ENCODE results near the gene SMPDL3B.

Gene SMPDL3B

DNA sequence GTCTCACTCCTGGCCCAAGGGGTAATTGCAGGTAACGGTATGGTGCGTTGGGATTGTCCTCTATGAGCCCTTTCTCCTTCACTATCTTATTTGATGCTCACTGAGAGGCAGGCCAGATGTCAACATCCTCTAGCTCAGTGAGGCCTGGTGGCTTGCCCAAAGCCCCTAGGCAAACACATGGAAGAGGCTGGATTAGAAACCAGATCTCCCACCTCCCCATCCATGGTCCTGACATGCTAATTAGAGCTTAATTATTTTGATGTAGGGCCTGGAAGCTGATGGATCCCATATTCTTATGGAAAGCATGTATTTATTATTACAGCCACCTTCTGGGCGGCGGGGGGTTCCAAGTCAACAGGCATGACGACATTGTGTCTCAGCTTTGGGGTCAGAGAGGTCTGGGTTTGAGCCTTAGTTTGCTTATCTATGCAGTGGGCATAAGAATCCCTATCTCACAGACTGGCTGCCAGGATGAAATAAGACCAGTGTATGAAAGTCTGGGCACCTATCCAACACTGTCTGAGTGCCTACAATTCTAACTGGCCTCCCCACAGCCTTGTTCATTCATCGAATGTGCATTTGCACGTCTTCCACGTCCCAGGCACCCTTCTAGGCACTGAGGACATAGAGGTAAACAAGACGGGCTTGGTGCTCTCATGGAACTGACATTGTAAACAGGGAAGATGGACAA lies 6.2 kb downstream of the SMPDL3B start:
- no peak for DNase-seq

DNA sequence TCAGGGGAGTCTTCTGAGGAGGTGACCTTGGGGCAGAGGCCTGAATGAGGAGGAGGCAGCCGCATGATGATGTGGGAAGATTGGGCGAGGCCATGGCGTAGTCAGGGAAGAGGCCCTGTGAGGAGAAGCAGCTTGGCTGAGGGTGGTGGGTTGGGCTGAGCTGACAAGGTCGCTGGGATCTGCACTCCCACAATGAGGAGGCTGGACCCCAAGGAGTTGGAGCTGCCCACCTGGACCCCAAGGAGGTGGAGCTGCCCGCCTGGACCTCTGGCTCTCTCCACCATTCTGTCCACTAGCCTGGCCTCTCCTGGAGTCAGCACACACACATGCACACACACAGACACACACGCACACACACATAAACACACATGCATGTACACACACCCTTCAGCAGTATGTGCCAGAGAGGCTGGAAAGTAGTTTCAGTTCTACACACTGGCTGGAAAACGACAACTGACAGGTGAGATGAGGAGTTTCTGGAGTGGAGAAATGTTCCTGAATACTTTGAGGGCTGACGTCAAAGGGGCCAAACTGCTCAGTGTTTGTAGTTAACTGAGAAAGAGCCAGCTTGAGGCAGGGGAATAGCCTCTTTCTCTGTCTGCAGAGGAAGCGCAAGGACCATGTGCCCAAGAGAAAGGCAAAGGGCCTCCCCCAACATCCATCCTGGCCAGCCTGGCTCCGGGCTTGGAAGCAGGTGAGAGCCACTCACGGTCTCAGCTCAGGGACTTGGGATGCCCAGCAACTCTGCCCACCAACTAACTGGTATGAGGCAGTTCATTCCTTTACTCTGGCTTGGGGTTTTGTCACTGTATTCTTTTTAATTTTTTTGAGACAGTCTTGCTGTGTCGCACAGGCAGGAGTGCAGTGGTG lies 7.1 kb downstream of the SMPDL3B start:
- no peak for DNase-seq

DNA sequence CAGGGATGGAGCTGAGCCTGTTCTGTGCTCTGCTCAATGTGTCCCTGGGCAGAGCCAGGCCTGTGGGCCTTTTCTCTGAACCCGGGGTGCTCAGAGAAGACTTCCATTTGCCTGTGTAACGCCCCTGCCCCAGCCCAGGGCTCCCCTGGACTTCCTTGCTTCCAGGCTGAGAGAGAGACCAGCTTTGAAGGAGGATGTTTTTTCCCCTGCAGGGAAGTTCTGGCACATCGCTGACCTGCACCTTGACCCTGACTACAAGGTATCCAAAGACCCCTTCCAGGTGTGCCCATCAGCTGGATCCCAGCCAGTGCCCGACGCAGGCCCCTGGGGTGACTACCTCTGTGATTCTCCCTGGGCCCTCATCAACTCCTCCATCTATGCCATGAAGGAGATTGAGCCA lies 10.2 kb downstream of the SMPDL3B start:
- DNase-seq, result no peak

DNA sequence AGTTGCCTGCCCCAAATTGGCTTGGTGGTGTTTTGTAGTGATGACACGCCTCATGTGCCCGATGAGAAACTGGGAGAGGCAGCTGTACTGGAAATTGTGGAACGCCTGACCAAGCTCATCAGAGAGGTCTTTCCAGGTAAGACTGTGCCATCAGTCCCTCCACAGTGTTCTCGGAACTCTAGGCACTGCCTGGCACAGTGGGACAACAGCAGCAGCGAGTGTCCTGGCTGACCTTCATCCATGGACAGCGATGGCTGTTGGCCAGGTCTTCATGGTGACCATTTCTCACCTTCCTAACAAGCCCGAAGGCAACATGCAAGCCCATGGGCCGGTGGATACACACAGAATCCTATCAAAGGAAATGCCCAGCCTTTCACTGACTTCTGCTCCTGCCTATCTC lies 14.2 kb downstream of the SMPDL3B start:
- no peak for DNase-seq

DNA sequence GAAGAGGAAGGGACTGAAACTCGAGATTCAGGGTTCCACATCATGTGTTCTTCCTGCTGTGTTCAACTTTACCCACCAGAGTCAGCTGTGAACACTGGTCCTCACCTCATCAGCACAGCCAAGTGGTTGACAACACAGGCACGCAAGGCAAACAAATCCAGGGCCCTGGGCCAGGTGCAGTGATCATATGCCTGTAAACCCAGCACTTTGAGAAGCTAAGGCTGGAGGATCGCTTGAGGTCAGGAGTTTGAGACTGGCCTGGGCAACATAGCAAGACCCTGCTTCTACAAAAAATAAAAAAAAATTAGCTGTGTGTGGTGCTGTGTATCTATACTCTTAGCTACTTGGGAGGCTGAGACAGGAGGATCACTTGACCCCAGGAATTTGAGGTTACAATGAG lies 16.6 kb downstream of the SMPDL3B start:
- DNase-seq, result no peak

DNA sequence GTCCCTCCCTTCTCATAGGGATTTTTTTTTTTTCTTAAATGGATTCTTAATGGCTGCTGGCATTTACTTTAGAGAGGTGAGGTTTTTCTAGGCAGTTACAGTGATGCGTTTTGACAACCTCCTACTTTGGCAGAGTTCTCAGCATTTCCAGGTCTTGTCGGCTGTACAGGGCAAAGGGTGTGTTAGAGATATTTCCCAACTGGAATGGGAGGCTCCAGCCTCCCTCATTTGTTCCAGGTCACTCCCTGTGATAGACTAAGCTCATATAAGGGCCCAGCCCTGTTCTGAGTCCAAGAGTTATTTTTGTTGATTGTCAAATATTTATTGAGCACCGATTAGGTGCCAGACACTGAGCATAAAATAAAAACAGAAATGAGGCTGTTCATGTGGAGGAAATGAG lies 17.3 kb downstream of the SMPDL3B start:
- DNase-seq, result no peak

DNA sequence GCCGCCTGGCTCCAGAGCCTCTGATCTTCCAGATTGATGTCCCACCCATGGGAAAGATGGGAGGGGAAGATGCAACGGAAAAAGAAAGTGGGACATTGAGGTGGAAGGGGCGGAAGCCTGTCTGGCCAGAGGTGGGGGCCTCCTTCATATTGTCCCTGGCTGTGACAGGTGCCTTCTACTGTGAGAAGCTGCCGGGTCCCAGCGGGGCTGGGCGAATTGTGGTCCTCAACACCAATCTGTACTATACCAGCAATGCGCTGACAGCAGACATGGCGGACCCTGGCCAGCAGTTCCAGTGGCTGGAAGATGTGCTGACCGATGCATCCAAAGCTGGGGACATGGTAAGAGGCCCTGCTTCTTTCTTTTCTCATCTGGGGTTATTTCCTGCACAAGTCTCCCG lies 19.4 kb downstream of the SMPDL3B start:
- DNase-seq, result no peak

DNA sequence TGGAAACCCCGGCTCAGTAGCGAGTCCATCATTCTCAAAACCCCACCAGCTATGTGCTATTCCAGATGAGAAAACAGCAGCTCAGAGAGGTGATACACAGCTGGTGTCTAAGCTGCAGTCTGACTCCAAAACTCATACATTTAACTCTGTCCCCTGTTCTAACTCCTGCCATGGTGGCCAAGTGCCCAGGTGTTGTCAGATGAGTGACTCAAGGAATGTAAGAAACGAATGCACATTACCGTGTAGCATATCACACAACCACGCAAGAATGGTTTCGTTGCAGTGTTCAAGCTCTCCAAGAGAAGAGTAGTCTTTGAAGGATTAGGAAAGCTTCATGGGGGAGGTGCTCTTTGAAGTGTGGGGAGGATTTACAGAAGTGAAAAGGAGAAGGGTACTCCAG lies 20.3 kb downstream of the SMPDL3B start:
- no peak for DNase-seq

DNA sequence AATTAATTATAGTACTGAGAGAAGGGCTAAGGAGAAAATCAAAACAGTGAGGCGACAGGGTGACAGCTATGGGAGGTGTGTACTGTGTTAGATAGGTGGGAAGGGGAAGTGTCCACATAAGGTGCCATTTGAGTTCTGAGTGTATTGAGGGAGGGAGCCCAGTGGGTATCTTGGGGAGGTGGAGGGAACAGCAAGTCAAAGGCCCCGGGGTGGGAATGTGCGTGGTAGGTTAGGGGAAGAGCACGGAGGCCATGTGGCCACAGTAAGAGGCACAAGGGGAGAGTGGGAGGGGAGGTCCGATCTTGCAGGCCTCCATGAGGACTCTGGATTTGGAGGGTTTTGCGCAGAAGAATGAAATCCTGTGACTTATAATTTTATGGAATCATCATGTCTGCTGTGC lies 22.0 kb downstream of the SMPDL3B start:
- DNase-seq, result no peak

DNA sequence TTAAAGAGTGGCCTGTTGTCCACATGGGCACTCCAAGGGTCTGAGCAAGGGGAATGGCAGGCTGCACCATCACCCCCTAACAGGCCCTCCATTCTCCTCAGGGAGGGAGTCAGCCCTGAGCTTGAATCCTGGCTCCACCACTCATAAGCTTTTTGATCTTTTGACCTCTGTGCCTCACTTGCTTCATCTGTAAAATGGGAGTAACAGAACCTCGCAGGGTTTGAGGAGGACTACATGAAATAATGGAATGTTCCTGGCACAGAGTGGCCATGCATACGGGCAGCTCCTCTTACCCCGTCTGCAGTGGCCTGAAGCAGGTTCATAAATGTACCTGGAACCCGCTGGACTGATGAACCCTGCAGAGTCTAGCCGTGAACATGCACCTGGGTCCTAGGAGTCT lies 22.9 kb downstream of the SMPDL3B start:
- no peak for DNase-seq

DNA sequence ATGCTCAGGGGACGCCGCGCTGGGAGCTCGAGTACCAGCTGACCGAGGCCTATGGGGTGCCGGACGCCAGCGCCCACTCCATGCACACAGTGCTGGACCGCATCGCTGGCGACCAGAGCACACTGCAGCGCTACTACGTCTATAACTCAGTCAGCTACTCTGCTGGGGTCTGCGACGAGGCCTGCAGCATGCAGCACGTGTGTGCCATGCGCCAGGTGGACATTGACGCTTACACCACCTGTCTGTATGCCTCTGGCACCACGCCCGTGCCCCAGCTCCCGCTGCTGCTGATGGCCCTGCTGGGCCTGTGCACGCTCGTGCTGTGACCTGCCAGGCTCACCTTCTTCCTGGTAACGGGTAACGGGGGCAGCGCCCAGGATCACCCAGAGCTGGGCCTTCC lies 23.7 kb downstream of the SMPDL3B start:
- no peak for DNase-seq

DNA sequence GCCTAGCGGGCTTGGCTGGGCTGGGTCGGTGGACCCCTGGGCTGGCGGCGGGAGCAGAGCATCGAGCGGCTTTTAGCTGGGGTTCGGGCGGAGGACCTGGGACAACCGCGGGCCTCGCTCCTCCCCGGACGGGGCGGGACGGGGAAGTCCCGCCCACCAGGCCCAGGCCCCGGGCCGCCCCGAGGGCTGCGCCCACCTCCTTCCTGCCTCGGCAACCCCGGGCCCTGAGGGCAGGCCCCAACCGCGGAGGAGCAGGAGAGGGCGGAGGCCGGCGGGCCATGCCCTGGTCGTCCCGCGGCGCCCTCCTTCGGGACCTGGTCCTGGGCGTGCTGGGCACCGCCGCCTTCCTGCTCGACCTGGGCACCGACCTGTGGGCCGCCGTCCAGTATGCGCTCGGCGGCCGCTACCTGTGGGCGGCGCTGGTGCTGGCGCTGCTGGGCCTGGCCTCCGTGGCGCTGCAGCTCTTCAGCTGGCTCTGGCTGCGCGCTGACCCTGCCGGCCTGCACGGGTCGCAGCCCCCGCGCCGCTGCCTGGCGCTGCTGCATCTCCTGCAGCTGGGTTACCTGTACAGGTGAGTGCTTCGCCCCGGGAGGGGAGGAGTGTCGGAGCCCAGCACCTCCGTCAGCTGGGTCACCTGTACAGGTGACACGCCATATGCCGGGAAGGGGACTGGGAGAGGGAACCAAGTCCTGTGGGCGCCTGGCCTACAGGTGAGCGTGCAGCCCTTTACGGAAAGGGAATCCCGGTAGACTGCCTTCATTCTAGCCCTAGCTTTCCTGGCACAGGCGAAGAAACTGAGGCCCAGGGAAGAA lies 25.2 kb downstream of the SMPDL3B start, which contains the start of gene XKR8:
XKR8 (plus strand) TSS at position 182 of the 812 bp plus-strand sequence; CDS start at position 279, 97 bp downstream.
- DNase-seq, result peak; percentile 88

DNA sequence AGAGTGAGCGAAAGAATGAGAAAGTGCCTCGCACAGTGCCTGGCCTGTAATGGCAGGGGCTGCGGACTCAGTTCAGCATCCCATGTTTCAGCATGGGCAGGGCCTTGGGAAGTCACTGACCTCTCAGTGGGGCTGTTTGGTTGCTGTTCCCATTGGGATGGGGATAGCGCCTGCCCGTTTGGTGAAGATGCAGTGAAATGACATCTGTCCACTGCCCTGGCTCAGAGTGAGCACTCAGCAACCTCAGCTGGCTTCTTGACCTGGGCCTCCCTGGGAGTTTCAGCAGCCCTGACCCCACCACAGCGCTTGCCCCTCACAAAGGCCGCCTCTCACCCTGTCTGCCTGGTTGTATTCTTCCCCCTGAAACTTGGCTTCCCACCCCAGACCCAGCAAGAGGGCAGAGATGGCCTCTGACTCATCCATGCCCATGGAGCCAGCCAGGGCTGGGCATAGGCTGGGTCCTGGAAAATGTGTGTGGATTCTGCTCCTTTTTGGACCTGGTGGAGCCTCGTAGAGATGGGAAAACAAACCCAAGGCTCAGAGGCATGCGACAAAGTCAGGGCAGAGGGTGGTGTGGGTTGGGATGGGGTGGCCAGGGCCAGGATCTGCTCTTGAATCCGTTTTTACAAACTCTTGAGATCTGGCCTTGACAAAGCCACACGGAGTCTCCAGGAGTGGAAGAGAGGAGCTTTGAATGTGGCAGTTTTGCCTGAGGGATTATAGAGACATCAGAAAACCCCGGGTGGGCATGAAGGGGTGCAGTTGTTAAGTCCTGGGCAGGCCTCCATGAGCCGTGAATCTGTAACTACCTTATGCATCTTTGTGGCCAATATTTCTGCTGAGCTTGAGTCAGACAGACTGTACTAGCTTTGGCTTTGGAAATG lies 26.2 kb downstream of the SMPDL3B start:
- DNase-seq, result no peak

DNA sequence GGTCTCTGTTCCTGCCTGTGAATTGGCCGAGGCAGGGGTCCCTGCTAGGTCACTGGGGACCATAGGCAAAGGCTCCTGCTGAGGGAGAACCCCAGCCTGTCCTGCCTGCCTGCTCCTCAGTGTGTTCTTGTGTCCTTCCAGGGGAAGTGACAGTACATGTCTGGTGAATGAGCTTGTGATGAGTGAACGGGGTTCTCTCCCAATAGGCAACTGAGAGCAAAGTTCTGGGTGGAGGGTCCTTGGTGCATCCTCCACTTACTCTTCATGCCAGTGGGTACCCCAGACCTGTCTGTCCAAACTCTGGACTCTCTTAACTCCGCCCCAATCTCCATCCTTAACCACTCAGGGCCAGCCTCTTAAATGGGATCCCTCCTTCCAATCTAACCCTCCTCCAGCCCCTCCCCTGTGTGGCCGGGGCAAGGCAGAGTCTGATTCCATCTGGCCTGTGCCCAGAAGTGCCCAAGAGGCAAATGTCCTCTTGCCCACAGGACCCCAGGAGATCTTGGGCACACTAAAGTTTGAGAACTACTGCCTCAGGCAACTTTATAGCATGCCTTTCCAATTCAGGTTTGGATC lies 26.9 kb downstream of the SMPDL3B start:
- no peak for DNase-seq

DNA sequence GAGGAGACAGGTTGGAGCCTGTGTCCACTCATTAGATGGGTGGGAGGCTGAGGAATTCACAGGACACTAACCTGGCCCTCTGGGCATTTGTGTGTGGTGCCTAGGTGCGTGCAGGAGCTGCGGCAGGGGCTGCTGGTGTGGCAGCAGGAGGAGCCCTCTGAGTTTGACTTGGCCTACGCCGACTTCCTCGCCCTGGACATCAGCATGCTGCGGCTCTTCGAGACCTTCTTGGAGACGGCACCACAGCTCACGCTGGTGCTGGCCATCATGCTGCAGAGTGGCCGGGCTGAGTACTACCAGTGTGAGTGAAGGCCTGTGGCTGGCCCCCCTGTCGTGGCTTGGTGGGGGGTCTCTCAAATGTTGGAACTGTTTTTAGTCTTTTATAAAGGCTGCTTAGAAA lies 28.6 kb downstream of the SMPDL3B start:
- no peak for DNase-seq

DNA sequence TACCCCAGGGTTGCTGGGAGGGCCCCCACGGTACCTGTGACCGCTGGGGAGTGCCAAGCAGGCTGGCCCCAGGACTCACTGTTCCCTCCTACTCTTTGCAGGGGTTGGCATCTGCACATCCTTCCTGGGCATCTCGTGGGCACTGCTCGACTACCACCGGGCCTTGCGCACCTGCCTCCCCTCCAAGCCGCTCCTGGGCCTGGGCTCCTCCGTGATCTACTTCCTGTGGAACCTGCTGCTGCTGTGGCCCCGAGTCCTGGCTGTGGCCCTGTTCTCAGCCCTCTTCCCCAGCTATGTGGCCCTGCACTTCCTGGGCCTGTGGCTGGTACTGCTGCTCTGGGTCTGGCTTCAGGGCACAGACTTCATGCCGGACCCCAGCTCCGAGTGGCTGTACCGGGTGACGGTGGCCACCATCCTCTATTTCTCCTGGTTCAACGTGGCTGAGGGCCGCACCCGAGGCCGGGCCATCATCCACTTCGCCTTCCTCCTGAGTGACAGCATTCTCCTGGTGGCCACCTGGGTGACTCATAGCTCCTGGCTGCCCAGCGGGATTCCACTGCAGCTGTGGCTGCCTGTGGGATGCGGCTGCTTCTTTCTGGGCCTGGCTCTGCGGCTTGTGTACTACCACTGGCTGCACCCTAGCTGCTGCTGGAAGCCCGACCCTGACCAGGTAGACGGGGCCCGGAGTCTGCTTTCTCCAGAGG lies 31.8 kb downstream of the SMPDL3B start:
- DNase-seq, result no peak

DNA sequence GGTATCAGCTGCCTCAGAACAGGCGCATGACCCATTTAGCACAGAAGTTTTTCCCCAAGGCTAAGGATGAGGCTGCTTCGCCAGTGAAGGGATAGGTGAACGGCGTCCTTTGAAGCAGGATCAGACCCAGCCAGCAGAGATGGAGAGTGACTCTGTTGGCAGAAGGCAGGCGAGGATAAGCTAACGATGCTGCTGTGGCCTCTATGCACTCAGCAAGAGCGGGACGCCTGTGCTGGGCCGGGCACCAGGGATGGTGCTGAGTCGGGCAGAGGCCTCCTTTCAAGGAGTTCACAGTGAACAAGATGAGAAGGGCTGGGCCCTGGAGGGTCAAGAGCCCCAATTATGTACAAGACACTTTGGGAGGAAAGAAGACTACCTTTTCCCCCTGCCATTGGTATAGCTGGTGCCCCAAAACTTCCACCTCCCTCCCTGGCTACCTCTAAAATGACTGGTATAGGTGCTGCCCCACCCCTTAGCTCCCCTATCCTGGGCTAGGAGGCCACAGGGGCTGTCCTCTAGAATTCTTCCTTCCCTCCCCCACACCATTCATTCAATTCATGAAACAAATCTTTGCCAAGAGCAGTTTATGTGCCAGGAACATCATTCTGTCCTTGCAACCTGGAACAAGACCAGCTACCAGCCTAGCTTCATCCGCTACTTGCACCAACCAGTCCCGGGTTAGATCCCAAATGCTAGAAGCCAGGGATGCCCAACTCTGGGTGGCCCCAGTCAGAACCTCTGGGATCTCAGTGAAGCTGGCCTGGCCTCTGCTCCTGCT lies 32.5 kb downstream of the SMPDL3B start:
- no peak for DNase-seq

DNA sequence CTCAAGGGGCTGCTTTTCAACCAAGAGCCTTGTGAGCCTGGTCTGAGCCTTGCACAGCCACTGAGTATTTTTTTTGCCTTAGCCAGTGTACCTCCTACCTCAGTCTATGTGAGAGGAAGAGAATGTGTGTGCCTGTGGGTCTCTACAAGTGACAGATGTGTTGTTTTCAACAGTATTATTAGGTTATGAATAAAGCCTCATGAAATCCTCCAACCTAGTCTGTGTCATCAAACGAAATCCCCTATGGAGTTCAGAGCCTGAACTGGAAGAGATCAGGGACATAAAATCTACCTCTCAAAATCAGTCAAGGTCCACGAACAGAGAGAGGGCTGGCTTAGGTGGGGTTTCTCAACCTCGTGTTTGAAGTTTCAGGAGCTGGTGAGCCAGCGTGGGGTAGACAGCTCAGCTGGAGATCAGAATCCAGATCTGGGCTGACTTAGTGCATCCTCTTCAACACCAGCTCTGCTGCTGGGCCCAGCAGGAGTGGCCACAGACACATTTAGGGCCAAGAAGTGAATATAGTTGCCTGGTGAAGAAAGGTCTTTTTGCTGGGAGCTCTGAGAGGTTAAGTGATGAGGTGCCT lies 33.2 kb downstream of the SMPDL3B start:
- DNase-seq, result peak; percentile 40

DNA sequence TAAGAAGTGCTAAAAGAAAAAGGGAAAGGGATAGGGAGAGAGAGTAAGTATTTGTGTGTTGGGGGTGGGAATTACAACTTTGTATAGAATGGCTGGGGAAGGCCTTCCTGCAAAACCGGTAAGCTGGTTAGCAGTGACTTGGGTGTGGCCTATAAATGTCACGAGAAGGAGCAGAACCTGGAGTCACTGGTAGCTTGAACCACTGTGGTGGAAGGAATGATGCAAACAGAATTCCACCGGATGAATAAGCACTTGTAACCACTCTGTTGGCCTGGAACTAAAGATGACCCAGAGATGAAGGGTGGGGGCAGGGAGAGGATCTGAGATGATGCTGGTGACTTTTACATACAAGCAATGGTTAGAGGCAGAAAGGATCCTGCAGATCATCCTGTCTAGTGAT lies 33.9 kb downstream of the SMPDL3B start:
- DNase-seq, result peak; percentile 37

DNA sequence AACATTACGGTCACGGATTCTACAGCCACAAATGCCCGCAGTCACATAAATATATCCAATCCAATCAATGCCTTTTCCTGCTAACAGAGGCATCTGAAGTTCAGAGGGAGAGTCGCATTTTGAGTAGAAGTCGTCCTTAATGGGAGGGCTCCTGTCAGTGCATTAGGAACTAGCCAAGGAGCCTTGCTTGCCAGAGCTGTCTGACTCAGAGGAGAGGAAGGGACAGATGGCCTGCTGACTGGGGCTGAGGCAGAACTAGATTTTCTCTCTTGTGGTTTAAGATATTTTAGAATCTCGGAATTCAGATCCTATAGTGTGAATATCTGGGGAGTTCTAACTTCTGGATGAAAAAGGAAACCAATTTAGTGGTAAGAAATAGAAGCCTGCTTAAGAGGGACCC lies 35.6 kb downstream of the SMPDL3B start:
- DNase-seq, result no peak
